ENCODE measurements around the gene TRPM2. TPM values are rescaled to one million over a fixed set of nuclear protein-coding genes. Genes with fewer than 3 reads are reported as not detected.

TRPM2 gene
- total RNA-seq, 4 donors from 2014 or later: 0.15 to 0.52 (median 0.44) TPM

DNA sequence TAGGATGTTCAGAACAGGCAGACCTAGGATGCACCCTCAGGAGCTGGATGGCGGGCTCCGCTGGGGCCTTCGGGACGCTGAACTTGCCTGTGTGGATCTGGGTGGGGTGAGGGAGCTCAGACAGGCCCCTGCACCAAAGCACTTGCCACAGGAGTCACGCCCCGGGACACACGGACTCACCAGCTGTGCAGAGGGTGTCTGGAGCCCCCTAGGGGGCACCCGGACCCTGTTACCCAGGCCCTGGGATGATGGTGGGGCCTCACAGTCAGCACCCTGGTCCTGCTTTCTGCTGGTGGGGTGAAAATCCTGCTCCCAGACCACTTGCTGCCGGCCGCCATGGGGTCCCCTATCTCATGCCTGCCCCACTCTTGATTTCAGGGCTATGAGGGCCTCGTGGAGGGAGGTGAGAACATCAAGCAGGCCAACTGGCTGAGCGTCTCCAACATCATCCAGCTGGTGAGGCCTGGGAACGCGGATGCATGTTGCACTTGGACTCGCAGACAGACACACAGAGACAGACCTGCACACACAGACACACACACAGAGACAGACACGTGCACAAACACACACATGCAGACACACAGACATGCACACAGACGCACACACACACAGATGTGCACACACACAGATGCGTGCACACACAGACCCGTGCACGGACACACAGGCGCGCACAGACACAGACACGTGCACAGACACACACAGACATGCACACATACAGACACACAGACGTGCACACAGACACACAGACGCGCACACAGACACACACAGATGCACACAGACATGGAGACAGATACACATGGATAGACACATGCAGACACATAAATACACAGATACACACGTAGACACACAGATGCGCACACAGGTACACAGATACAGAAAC, 42.6 kb upstream of the TRPM2 start:
- H3K4me3 ChIP-seq: no peak overlapping the region
- H3K27ac ChIP-seq: no peak overlapping the region
- DNase-seq (no peak), ATAC-seq (no peak)
- H3K9me3 ChIP-seq: no peaks in the 10 kb centered on the region
- H3K36me3 ChIP-seq: no peaks in the 10 kb centered on the region
- TF ChIP-seq, protein P1, sequence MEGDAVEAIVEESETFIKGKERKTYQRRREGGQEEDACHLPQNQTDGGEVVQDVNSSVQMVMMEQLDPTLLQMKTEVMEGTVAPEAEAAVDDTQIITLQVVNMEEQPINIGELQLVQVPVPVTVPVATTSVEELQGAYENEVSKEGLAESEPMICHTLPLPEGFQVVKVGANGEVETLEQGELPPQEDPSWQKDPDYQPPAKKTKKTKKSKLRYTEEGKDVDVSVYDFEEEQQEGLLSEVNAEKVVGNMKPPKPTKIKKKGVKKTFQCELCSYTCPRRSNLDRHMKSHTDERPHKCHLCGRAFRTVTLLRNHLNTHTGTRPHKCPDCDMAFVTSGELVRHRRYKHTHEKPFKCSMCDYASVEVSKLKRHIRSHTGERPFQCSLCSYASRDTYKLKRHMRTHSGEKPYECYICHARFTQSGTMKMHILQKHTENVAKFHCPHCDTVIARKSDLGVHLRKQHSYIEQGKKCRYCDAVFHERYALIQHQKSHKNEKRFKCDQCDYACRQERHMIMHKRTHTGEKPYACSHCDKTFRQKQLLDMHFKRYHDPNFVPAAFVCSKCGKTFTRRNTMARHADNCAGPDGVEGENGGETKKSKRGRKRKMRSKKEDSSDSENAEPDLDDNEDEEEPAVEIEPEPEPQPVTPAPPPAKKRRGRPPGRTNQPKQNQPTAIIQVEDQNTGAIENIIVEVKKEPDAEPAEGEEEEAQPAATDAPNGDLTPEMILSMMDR (IDR thresholded peaks at IDR 0.05 in 4 of 5, conservative IDR thresholded peaks at IDR 0.05 in 1 of 5): no peak
- TF ChIP-seq POLR2A (IDR thresholded peaks at IDR 0.05): no peak
- no peaks in the 10 kb centered on the region for H3K27me3 ChIP-seq
- no peaks in the 10 kb centered on the region for H3K4me1 ChIP-seq
- intact Hi-C loops (cut with DNase I; ENCODE audit: low total_unique reads): loop anchor here (10.0 kb wide), 1 partner anchor 64 kb away; no protein-coding TSS in a partner anchor
- in situ Hi-C loops (cut with MboI; ENCODE audit: low sequenced_read_pairs in 4 of 4): no loop called here

GRCh38 chr21:44312089-44312488, 41.3 kb upstream of the TRPM2 start:
- H3K9me3 ChIP-seq: no peaks in the 10 kb centered on the region
- no peaks in the 10 kb centered on the region for H3K4me1 ChIP-seq
- TF ChIP-seq, protein P1 (IDR thresholded peaks at IDR 0.05 in 4 of 5, conservative IDR thresholded peaks at IDR 0.05 in 1 of 5): no peak
- TF ChIP-seq POLR2A (IDR thresholded peaks at IDR 0.05): no peak
- DNase-seq (no peak), ATAC-seq (no peak)
- no peak overlapping the region for H3K27ac ChIP-seq
- in situ Hi-C loops (cut with MboI; ENCODE audit: low sequenced_read_pairs in 4 of 4) (no loop called here), intact Hi-C loops (cut with DNase I; ENCODE audit: low total_unique reads) (loop anchor here (10.0 kb wide), 1 partner anchor 63 kb away; no protein-coding TSS in a partner anchor)
- no peaks in the 10 kb centered on the region for H3K27me3 ChIP-seq
- no peaks in the 10 kb centered on the region for H3K36me3 ChIP-seq
- no peak overlapping the region for H3K4me3 ChIP-seq

DNA sequence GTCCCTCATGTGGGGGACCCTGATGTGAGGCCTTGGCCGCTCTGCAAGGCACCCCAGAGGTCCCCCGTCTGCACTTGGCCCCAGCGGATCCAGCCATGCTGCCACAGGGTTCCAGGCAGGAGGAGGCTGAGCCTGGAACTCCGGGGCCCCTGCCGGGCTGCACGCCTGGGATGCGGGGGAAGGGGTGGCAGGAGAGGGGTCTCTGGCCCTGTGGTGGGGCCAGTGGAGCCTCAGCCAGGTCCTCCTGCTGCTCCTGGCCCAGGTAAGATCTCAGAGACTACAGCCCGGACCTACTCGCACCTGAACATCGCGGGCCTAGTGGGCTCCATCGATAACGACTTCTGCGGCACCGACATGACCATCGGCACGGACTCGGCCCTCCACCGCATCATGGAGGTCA, 40.7 kb upstream of the TRPM2 start:
- intact Hi-C loops (cut with DNase I; ENCODE audit: low total_unique reads): loop anchor here (10.0 kb wide), 1 partner anchor 62 kb away; no protein-coding TSS in a partner anchor
- no peaks in the 10 kb centered on the region for H3K9me3 ChIP-seq
- DNase-seq (no peak), ATAC-seq (no peak)
- no peaks in the 10 kb centered on the region for H3K4me1 ChIP-seq
- TF ChIP-seq, protein P1 (IDR thresholded peaks at IDR 0.05 in 4 of 5, conservative IDR thresholded peaks at IDR 0.05 in 1 of 5): no peak
- no peak for TF ChIP-seq POLR2A (IDR thresholded peaks at IDR 0.05)
- no peaks in the 10 kb centered on the region for H3K27me3 ChIP-seq
- no peak overlapping the region for H3K4me3 ChIP-seq
- no peak overlapping the region for H3K27ac ChIP-seq
- in situ Hi-C loops (cut with MboI; ENCODE audit: low sequenced_read_pairs in 4 of 4): no loop called here
- H3K36me3 ChIP-seq: no peaks in the 10 kb centered on the region

- Histone ChIP-seq H3K4me1 (no peaks in the 10 kb centered on the region), H3K36me3 (no peaks in the 10 kb centered on the region), H3K9me3 (no peaks in the 10 kb centered on the region), H3K27me3 (no peaks in the 10 kb centered on the region), H3K4me3 (no peak overlapping the region), H3K27ac (no peak overlapping the region)
- TF ChIP-seq, protein P1 (IDR thresholded peaks at IDR 0.05 in 4 of 5, conservative IDR thresholded peaks at IDR 0.05 in 1 of 5): no peak
- TF ChIP-seq POLR2A (IDR thresholded peaks at IDR 0.05): no peak
- in situ Hi-C loops (cut with MboI; ENCODE audit: low sequenced_read_pairs in 4 of 4): no loop called here
- ATAC-seq (no peak), DNase-seq (no peak)
- intact Hi-C loops (cut with DNase I; ENCODE audit: low total_unique reads): loop anchor here (10.0 kb wide), 1 partner anchor 61 kb away; no protein-coding TSS in a partner anchor
Measured at GRCh38 chr21:44313451-44313850, 40.0 kb upstream of the TRPM2 start.
